HL-60/S4 treated with retinoic acid at 250 ng/mL for 4 days and 3 days (cell line): ENCODE results near the gene CFAP119.

Experiments
- in situ Hi-C: fragments of 300-500 bp; cut with MboI; formaldehyde crosslinking; loops from 2 replicates; pipeline ENCODE4 v1.7.0; 2022; ENCODE audit warnings: low sequenced_read_pairs

CFAP119 gene

DNA sequence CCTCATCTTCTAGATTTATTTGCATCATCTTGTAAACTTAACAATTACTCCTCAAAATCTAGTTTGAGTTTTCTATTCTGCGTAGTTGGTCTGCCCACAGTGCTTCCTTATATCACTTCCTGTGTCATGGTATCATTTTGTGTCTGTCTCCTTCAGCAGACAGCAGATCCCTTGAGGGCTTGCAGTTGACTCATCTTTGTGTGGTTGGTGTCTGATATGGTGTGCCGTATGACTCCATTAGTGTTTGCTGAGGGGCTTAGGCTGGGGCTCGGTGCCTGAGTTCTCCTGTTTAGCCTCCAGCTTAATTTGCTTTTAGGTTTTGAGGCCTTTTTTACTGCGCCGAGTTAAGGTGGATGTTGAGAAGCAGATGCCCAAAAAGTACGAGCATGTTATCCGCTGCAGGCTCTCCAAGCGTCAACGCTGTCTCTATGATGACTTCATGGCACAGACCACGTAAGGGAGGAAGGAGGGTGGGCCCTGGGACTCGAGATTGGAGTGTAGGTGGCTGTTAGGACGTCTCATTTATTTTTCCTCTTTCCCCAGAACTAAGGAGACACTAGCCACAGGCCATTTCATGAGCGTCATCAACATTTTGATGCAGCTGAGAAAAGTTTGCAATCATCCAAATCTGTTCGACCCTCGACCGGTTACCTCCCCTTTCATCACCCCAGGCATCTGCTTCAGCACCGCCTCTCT lies 46.0 kb downstream of the CFAP119 start:
- in situ Hi-C loops, result no loop called here

DNA sequence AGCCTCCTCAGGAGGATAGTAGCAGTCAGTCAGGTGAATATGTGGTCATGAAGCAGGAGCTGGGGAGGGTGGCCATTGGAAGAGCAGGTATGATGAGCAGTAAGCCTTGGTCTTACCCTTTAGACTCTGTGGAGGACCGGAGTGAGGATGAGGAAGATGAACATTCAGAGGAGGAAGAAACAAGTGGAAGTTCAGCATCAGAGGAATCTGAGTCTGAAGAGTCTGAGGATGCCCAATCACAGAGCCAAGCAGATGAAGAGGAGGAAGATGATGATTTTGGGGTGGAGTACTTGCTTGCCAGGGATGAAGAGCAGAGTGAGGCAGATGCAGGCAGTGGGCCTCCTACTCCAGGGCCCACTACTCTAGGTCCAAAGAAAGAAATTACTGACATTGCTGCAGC lies 50.1 kb downstream of the CFAP119 start:
- in situ Hi-C loops, result no loop called here

DNA sequence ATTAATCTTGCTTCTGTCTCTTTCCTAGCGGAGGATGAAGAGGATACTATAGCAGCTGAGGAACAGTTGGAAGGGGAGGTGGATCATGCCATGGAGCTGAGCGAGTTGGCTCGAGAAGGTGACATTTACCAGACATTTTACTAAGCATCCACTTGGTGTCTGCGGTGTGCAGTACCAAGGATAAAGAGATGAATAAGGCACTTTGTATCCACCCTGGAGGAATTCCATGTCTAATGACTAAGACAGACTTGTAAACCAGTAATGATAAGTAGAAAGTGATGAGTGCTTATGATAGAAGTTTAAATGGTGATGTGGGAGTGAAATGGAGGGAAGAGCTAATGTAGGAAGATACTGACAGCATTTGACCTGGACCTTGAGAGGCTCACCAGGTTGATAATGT lies 50.9 kb downstream of the CFAP119 start:
- in situ Hi-C loops, result no loop called here
